ENCODE measurements around the gene PCYT1B.

Gene PCYT1B

GRCh38 chrX:24525455-24525854 is 121.7 kb downstream of the PCYT1B start:
- no peaks in the 10 kb centered on the region for H3K9me3 Mint-ChIP-seq
- no peak for DNase-seq
- H3K27ac Mint-ChIP-seq: no peak overlapping the region
- H3K4me1 Mint-ChIP-seq: no peaks in the 10 kb centered on the region
- CTCF ChIA-PET: no interaction called here
- no peak overlapping the region for H3K4me3 Mint-ChIP-seq
- H3K36me3 Mint-ChIP-seq: peaks cover 17% of the 10 kb centered on the region
- no peaks in the 10 kb centered on the region for H3K27me3 Mint-ChIP-seq

- CTCF ChIA-PET: interaction anchor here (0.6 kb wide), 1 partner anchor 268 kb away, joined by 3 read pairs; no protein-coding TSS in a partner anchor
- Mint-ChIP-seq H3K4me1 (no peaks in the 10 kb centered on the region), H3K4me3 (no peak overlapping the region), H3K9me3 (no peaks in the 10 kb centered on the region), H3K27me3 (no peaks in the 10 kb centered on the region), H3K27ac (no peak overlapping the region), H3K36me3 (peaks cover 13% of the 10 kb centered on the region)
- no peak for DNase-seq
Observed at GRCh38 chrX:24520472-24520871, 126.7 kb downstream of the PCYT1B start.

- H3K9me3 Mint-ChIP-seq: no peaks in the 10 kb centered on the region
- H3K27ac Mint-ChIP-seq: no peak overlapping the region
- CTCF ChIA-PET: interaction anchor here (2.0 kb wide), 1 partner anchor 119 kb away, joined by 9 read pairs; no protein-coding TSS in a partner anchor
- H3K36me3 Mint-ChIP-seq: peaks cover 11% of the 10 kb centered on the region
- no peaks in the 10 kb centered on the region for H3K27me3 Mint-ChIP-seq
- no peak for DNase-seq
- H3K4me1 Mint-ChIP-seq: peaks cover 2% of the 10 kb centered on the region
- no peak overlapping the region for H3K4me3 Mint-ChIP-seq
Observed at GRCh38 chrX:24515447-24515846, 131.7 kb downstream of the PCYT1B start.

GRCh38 chrX:24513416-24513815 is 133.7 kb downstream of the PCYT1B start:
- H3K36me3 Mint-ChIP-seq: peaks cover 16% of the 10 kb centered on the region
- no peak overlapping the region for H3K4me3 Mint-ChIP-seq
- H3K9me3 Mint-ChIP-seq: no peaks in the 10 kb centered on the region
- H3K4me1 Mint-ChIP-seq: peaks cover 2% of the 10 kb centered on the region
- no peak for DNase-seq
- no peaks in the 10 kb centered on the region for H3K27me3 Mint-ChIP-seq
- CTCF ChIA-PET: no interaction called here
- no peak overlapping the region for H3K27ac Mint-ChIP-seq

GRCh38 chrX:24508375-24508774 is 138.8 kb downstream of the PCYT1B start:
- no peak overlapping the region for H3K27ac Mint-ChIP-seq
- CTCF ChIA-PET: no interaction called here
- no peaks in the 10 kb centered on the region for H3K9me3 Mint-ChIP-seq
- H3K27me3 Mint-ChIP-seq: no peaks in the 10 kb centered on the region
- peaks cover 10% of the 10 kb centered on the region for H3K4me1 Mint-ChIP-seq
- peaks cover 37% of the 10 kb centered on the region for H3K36me3 Mint-ChIP-seq
- no peak overlapping the region for H3K4me3 Mint-ChIP-seq
- no peak for DNase-seq

Data from activated naive CD4-positive, alpha-beta T cell treated with anti-CD3 and anti-CD28 coated beads, Interleukin-2, amount 10 ng/mL, durations not matched to agents 7 days and 5 days (primary cell).